ENCODE data around the gene FPR2. TPM values are rescaled to one million over a fixed set of nuclear protein-coding genes. Genes with fewer than 3 reads are reported as not detected.

The FPR2 gene
- total RNA-seq (2014; rRNA removed; shearing (Covaris generic)) (not detected in 2 replicates), polyA plus RNA-seq (2016; fragmentation: Nextera tagmentation; extraction: Ambion mirVana) (not detected in 2 replicates)
- long read RNA-seq: 0 reads

- TF ChIP-seq REST (IDR thresholded peaks at IDR 0.05; ENCODE audit: unreplicated experiment) (no peak), ZNF114 (CRISPR knock-in tag; IDR thresholded peaks at IDR 0.05) (no peak), ETS1 (IDR thresholded peaks at IDR 0.05) (no peak), POLR2AphosphoS5 (IDR thresholded peaks at IDR 0.05; ENCODE audit: low read depth) (no peak), STAT1 (IDR thresholded peaks at IDR 0.05; ENCODE audit: unreplicated experiment) (no peak), EZH2 (IDR thresholded peaks at IDR 0.05; ENCODE audit: low read depth, unreplicated experiment) (no peak), ZNF331 (CRISPR knock-in tag; IDR thresholded peaks at IDR 0.05; ENCODE audit: low read depth) (no peak), ZNF462 (CRISPR knock-in tag; IDR thresholded peaks at IDR 0.05) (no peak), CTCF (conservative IDR thresholded peaks at IDR 0.05; ENCODE audit: low read depth in 2 of 2) (no peak), JUNB (IDR thresholded peaks at IDR 0.05; ENCODE audit: unreplicated experiment) (no peak), EZH2phosphoT487 (IDR thresholded peaks at IDR 0.05; ENCODE audit: unreplicated experiment) (no peak), CREB1 (CRISPR knock-in tag; IDR thresholded peaks at IDR 0.05; ENCODE audit: low read depth) (no peak), NANOG (IDR thresholded peaks at IDR 0.05; ENCODE audit: borderline replicate concordance) (no peak)
- no peak within 1 kb of the TSS for H3K4me3 ChIP-seq
- no peaks in the 10 kb centered on the region; the same call in 1 of the 2 replicates for H3K4me1 ChIP-seq (ENCODE audit: insufficient read depth)
- DNase-seq (ENCODE audit: low spot score) (peak; percentile 41), ATAC-seq (peak; percentile 53; the same call in 1 of the 3 replicates)
- peaks cover 48% of the 10 kb centered on the region for H3K9me3 Mint-ChIP-seq
- H3K36me3 ChIP-seq (ENCODE audit: insufficient read depth): no peaks in the 10 kb centered on the region
- H2AFZ ChIP-seq: peak within 1 kb of the TSS; percentile 78
- no peak within 1 kb of the TSS for H3K4me3 Mint-ChIP-seq
- no peak within 1 kb of the TSS for H3K27ac Mint-ChIP-seq
- H3F3A ChIP-seq (replicated peaks; ENCODE audit: low read depth): no peaks in the 10 kb centered on the region
- H3K36me3 Mint-ChIP-seq (ENCODE audit: low read depth): no peaks in the 10 kb centered on the region; the same call in 2 of the 3 replicates
- no peaks in the 10 kb centered on the region for H3K9me2 ChIP-seq (ENCODE audit: insufficient read depth)
- H3K27ac ChIP-seq (ENCODE audit: low read depth): no peak within 1 kb of the TSS
- H3K27me3 Mint-ChIP-seq (ENCODE audit: insufficient read depth, low read depth, poor library complexity): peaks cover 1% of the 10 kb centered on the region
- no peaks in the 10 kb centered on the region for H3K27me3 ChIP-seq (ENCODE audit: insufficient read depth)
- H3K79me2 ChIP-seq (replicated peaks; ENCODE audit: insufficient read depth): no peaks in the 10 kb centered on the region
- no peaks in the 10 kb centered on the region for H4K20me1 ChIP-seq (replicated peaks; ENCODE audit: insufficient read depth)
- H3K4me1 Mint-ChIP-seq: no peaks in the 10 kb centered on the region; the same call in 1 of the 3 replicates
- H3K4me2 ChIP-seq: no peak within 1 kb of the TSS
Measured at GRCh38 chr19:51760697-51761356, at the start of gene FPR2. Gene FPR2 (plus strand): TSS chr19:51761180. CDS start chr19:51768659, 7,479 bp downstream.
